ENCODE measurements around the gene KRTAP16-1.
"Not testable (repeated sequence)": the region's sequence is repeated elsewhere in the genome, so short reads cannot be mapped to it uniquely, and the experiment has no call there.

The KRTAP16-1 gene

GRCh38 chr17:41308918-41309359 lies at the start of gene KRTAP16-1:
Gene KRTAP16-1 (minus strand): TSS chr17:41309309. CDS start chr17:41309253, 56 bp downstream.
- DNase-seq: no peak

GRCh38 chr17:41354536-41354935 lies 45.4 kb upstream of the KRTAP16-1 start:
- no peak for DNase-seq

GRCh38 chr17:41352597-41353366 lies 43.7 kb upstream of the KRTAP16-1 start:
- DNase-seq: no peak

GRCh38 chr17:41351177-41351576 lies 42.1 kb upstream of the KRTAP16-1 start:
- DNase-seq: no peak

GRCh38 chr17:41350381-41350878 lies 41.3 kb upstream of the KRTAP16-1 start, which contains the start of gene KRT33A:
Gene KRT33A (minus strand): TSS chr17:41350828. CDS start chr17:41350767, 61 bp downstream.
- DNase-seq: not testable (repeated sequence)

GRCh38 chr17:41347869-41348760 lies 39.0 kb upstream of the KRTAP16-1 start:
- DNase-seq: no peak

GRCh38 chr17:41346421-41346820 lies 37.3 kb upstream of the KRTAP16-1 start:
- not testable (repeated sequence) for DNase-seq

- no peak for DNase-seq
These were observed 36.9 kb upstream of the KRTAP16-1 start for GRCh38 chr17:41345992-41346391.

GRCh38 chr17:41343029-41343428 lies 33.9 kb upstream of the KRTAP16-1 start:
- DNase-seq: no peak

- peak; percentile 24 to 88 (median 54) for DNase-seq
These were observed 32.1 kb upstream of the KRTAP16-1 start for GRCh38 chr17:41340934-41341861.

- DNase-seq: no peak
These were observed 31.4 kb upstream of the KRTAP16-1 start for GRCh38 chr17:41340494-41340893.

GRCh38 chr17:41339571-41340172 lies 30.6 kb upstream of the KRTAP16-1 start:
- peak in 1 of 6 experiments; percentile 35 for DNase-seq

- DNase-seq: peak; percentile 19 to 90 (median 66)
These were observed 29.9 kb upstream of the KRTAP16-1 start for GRCh38 chr17:41338961-41339485.

- DNase-seq: no peak
These were observed 26.6 kb upstream of the KRTAP16-1 start for GRCh38 chr17:41335747-41336146.

- no peak for DNase-seq
These were observed 25.5 kb upstream of the KRTAP16-1 start for GRCh38 chr17:41334385-41335305.

GRCh38 chr17:41333836-41334235 lies 24.7 kb upstream of the KRTAP16-1 start:
- DNase-seq: no peak

GRCh38 chr17:41333098-41333497 lies 24.0 kb upstream of the KRTAP16-1 start:
- no peak for DNase-seq

GRCh38 chr17:41332239-41332638 lies 23.1 kb upstream of the KRTAP16-1 start:
- DNase-seq: no peak

GRCh38 chr17:41331606-41332005 lies 22.5 kb upstream of the KRTAP16-1 start:
- no peak for DNase-seq

- DNase-seq: no peak
These were observed 20.3 kb upstream of the KRTAP16-1 start for GRCh38 chr17:41329279-41329948.

All from stimulated activated naive CD4-positive, alpha-beta T cell (primary cell).